Measurements from ENCODE around the gene FANCE. TPM values are rescaled to one million over a fixed set of nuclear protein-coding genes. Genes with fewer than 3 reads are reported as not detected.

The FANCE gene
- total RNA-seq, 1 donor from 2014 or later = 9.2 TPM

GRCh38 chr6:35415065-35415891 is 36.9 kb upstream of the FANCE start:
- Mint-ChIP-seq H3K4me1 (peaks cover 26% of the 10 kb centered on the region), H3K4me3 (no peak overlapping the region), H3K27me3 (no peaks in the 10 kb centered on the region), H3K36me3 (ENCODE audit: low read depth) (peaks cover 72% of the 10 kb centered on the region), H3K27ac (no peak overlapping the region), H3K9me3 (no peaks in the 10 kb centered on the region)
- ChIA-PET POLR2A (no interaction called here), CTCF (interaction anchor here (0.9 to 1.4 kb wide), 3 partner anchors 34 to 73 kb away, joined by 3 to 6 read pairs (median 3); no protein-coding TSS in a partner anchor)
- DNase-seq = no peak
- no peak for ATAC-seq (ENCODE audit: low read depth)
- intact Hi-C loops (cut with micrococcal nuclease) = loop anchor here (1.0 kb wide), 1 partner anchor 73 kb away; the partner anchor contains the start of gene PPARD
- TF ChIP-seq CTCF (IDR thresholded peaks at IDR 0.05) = no peak

GRCh38 chr6:35417979-35418661 is 34.0 kb upstream of the FANCE start:
- ChIA-PET POLR2A (no interaction called here), CTCF (no interaction called here)
- ATAC-seq (ENCODE audit: low read depth) = no peak
- H3K36me3 Mint-ChIP-seq (ENCODE audit: low read depth) = peaks cover 58% of the 10 kb centered on the region
- H3K9me3 Mint-ChIP-seq = no peaks in the 10 kb centered on the region
- no peak for TF ChIP-seq CTCF (IDR thresholded peaks at IDR 0.05)
- no peak for DNase-seq
- intact Hi-C loops (cut with micrococcal nuclease) = no loop called here
- no peaks in the 10 kb centered on the region for H3K27me3 Mint-ChIP-seq
- H3K4me3 Mint-ChIP-seq = no peak overlapping the region
- no peak overlapping the region for H3K27ac Mint-ChIP-seq
- H3K4me1 Mint-ChIP-seq = peaks cover 15% of the 10 kb centered on the region

DNA sequence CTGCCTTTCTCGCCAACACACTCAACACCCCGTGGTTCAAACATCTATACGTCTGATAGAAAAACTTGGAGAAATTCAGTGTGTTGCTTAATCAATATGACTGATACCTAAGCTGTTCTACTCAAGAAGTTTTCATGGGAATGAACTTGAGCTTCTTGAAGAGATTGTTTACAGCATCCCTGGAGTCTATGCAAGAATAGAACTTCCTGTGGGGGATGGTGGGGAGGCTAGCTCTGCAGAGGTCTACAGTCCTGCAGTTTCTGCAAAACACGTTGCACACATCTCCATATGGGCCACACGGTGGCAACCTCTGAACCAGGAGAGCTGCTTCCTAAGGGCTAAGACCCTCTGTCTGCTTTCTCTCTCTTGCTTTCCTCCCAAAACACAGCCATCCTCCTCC is 32.7 kb upstream of the FANCE start:
- no peak for DNase-seq
- CTCF ChIA-PET = interaction anchor here (0.8 to 1.3 kb wide), 3 partner anchors 13 to 78 kb away, joined by 3 to 4 read pairs (median 3); no protein-coding TSS in a partner anchor
- intact Hi-C loops (cut with micrococcal nuclease) = no loop called here
- peaks cover 15% of the 10 kb centered on the region for H3K4me1 Mint-ChIP-seq
- no peaks in the 10 kb centered on the region for H3K9me3 Mint-ChIP-seq
- peaks cover 57% of the 10 kb centered on the region for H3K36me3 Mint-ChIP-seq (ENCODE audit: low read depth)
- H3K4me3 Mint-ChIP-seq = no peak overlapping the region
- TF ChIP-seq CTCF (IDR thresholded peaks at IDR 0.05) = no peak
- POLR2A ChIA-PET = no interaction called here
- no peak overlapping the region for H3K27ac Mint-ChIP-seq
- H3K27me3 Mint-ChIP-seq = no peaks in the 10 kb centered on the region
- no peak for ATAC-seq (ENCODE audit: low read depth)

- intact Hi-C loops (cut with micrococcal nuclease) = no loop called here
- CTCF ChIA-PET = interaction anchor here (0.8 to 1.3 kb wide), 3 partner anchors 13 to 78 kb away, joined by 3 to 4 read pairs (median 3); no protein-coding TSS in a partner anchor
- POLR2A ChIA-PET = no interaction called here
- Mint-ChIP-seq H3K27me3 (no peaks in the 10 kb centered on the region), H3K36me3 (ENCODE audit: low read depth) (peaks cover 57% of the 10 kb centered on the region), H3K9me3 (no peaks in the 10 kb centered on the region), H3K4me1 (peaks cover 15% of the 10 kb centered on the region), H3K27ac (no peak overlapping the region), H3K4me3 (no peak overlapping the region)
- TF ChIP-seq CTCF (IDR thresholded peaks at IDR 0.05) = no peak
- no peak for DNase-seq
- ATAC-seq (ENCODE audit: low read depth) = no peak
Measured at GRCh38 chr6:35419961-35420360, 32.2 kb upstream of the FANCE start.

GRCh38 chr6:35425284-35425683 is 26.9 kb upstream of the FANCE start:
- H3K4me3 Mint-ChIP-seq = no peak overlapping the region
- ChIA-PET CTCF (no interaction called here), POLR2A (interaction anchor here (0.7 kb wide), 1 partner anchor 22 kb away, joined by 10 read pairs; no protein-coding TSS in a partner anchor)
- intact Hi-C loops (cut with micrococcal nuclease) = no loop called here
- H3K27ac Mint-ChIP-seq = no peak overlapping the region
- peaks cover 12% of the 10 kb centered on the region for H3K4me1 Mint-ChIP-seq
- peaks cover 63% of the 10 kb centered on the region for H3K36me3 Mint-ChIP-seq (ENCODE audit: low read depth)
- DNase-seq (no peak), ATAC-seq (ENCODE audit: low read depth) (no peak)
- TF ChIP-seq CTCF (IDR thresholded peaks at IDR 0.05) = no peak
- H3K9me3 Mint-ChIP-seq = peaks cover 11% of the 10 kb centered on the region
- H3K27me3 Mint-ChIP-seq = no peaks in the 10 kb centered on the region
